Kidney glomerular epithelial cell (primary cell): Measurements from ENCODE around the gene GPR156.

ENCODE experiments used
- DNase-seq: peaks from one replicate; lab custom pipeline; 2025; lab: John Stamatoyannopoulos, UW

The GPR156 gene

DNA sequence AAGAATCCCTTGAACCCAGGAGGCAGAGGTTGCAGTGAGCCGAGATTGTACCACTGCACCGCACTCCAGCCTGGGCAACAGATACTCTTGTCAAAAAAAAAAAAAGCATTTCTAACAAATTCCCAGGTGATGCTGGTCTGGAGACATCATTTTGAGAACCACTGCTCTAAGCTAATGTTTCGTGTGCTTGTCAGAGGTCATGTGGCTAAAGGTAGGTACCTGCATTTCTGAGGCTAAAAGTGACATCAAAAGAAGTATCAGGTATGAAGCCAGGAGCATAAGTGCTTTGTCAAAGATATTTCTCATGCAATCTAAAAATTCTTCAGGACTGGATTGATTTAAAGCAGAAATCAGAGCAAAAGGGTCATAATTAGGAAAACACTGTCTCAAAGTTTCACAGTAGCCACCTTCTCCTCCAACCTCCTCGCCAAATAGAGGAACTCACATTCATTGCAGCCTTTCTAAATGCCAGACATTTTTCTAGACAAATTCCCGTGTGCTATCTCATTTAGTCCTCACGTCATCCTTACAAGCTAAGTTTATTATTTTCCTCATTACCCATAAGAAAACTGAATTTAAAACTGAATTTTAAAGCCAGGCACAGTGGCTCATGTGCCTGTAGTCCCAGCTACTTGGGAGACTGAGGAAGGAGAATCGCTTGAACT is 165.0 kb downstream of the GPR156 start:
- DNase-seq: no peak
